ENCODE measurements around the gene CLCNKB.

DNA sequence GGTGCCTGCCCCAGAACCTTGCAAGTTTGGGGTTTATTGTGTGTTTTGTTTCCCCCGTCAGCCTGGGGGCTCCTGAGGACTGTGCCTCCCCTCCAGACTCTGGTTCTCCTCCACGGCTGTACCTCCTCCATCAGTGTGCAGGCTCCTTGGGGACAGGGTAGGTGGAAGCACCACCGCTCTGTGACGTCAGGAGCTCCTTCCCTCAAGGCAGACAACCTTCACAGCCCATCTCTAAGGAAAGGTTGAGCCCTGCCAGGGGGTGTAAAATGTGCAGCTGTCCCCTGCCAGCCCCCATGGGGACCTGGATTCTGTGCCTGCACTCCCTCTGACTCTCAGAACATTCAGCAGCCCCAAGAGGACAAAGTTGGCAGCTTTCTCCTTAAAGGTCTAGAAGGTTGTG is 25.3 kb upstream of the CLCNKB start:
- TF ChIP-seq, protein P1, sequence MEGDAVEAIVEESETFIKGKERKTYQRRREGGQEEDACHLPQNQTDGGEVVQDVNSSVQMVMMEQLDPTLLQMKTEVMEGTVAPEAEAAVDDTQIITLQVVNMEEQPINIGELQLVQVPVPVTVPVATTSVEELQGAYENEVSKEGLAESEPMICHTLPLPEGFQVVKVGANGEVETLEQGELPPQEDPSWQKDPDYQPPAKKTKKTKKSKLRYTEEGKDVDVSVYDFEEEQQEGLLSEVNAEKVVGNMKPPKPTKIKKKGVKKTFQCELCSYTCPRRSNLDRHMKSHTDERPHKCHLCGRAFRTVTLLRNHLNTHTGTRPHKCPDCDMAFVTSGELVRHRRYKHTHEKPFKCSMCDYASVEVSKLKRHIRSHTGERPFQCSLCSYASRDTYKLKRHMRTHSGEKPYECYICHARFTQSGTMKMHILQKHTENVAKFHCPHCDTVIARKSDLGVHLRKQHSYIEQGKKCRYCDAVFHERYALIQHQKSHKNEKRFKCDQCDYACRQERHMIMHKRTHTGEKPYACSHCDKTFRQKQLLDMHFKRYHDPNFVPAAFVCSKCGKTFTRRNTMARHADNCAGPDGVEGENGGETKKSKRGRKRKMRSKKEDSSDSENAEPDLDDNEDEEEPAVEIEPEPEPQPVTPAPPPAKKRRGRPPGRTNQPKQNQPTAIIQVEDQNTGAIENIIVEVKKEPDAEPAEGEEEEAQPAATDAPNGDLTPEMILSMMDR (IDR thresholded peaks at IDR 0.05; ENCODE audit: extremely low read depth in 1 of 2, insufficient read depth in 1 of 2, low read depth in 1 of 2, low read length in 2 of 2), result no peak
- TF ChIP-seq EZH2 (IDR thresholded peaks at IDR 0.05; ENCODE audit: borderline replicate concordance, low read depth, low read length, severe bottlenecking) (no peak), POLR2A (IDR thresholded peaks at IDR 0.05; ENCODE audit: low read depth, low read length) (no peak)
